ENCODE results near the gene CD109. TPM values are rescaled to one million over a fixed set of nuclear protein-coding genes. Genes with fewer than 3 reads are reported as not detected.
A peak's percentile ranks its signal among the peaks of the same experiment; 100 is the strongest.

Gene CD109
- polyA plus RNA-seq, 3 donors, result 0.17 to 0.30 (median 0.20) TPM

DNA sequence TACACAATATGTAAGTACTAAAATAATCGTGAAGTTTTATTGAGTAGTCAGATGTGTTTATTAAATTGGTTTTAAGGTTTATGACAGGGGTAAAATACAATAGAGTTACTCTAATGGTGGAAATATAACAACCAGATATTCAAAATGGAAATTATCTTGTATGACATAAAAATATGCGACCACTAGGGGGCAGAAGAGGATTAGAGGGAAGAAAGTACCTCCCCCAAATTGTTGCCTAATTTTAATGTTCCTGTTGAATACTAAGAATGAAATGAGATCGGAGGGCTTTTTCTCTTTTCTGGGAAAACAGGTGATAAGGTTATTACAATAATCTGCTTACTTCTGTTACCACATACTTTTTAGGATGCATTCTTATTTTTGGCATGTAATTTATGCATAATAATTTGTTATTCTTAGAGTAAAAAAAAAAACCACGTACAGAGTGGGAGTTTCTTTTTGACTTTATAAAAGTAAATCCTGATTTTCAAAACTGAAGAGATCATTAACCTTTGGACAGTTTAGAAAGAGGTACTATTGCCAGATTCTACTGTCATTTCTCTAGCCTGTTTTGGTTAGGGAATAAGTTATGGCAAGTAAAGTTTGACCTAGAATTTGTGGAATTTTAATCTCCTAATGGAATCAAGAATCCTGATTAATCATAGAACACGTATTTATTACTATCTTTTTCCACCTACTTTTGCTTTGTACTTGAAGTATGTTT lies 159.2 kb downstream of the CD109 start:
- Mint-ChIP-seq H3K4me1 (no peaks in the 10 kb centered on the region), H3K36me3 (no peaks in the 10 kb centered on the region), H3K9me3 (peaks cover 0 to 8% (median 2%) of the 10 kb centered on the region in 7 donors), H3K27me3 (ENCODE audit: low read depth in 3 of 3) (peaks cover 0 to 2% (median under 1%) of the 10 kb centered on the region in 3 donors), H3K27ac (no peak overlapping the region), H3K4me3 (peak overlapping the region in 1 of 2 donors; percentile 35)
- no CpG with 5 or more reads among the region's 5 CpGs for WGBS (ENCODE audit: insufficient coverage)
- Histone ChIP-seq H3K36me3 (replicated peaks in 1 of 2; ENCODE audit: control insufficient read depth in 1 of 2, insufficient read depth in 2 of 2, low read length in 2 of 2) (no peaks in the 10 kb centered on the region), H3K4me3 (replicated peaks in 1 of 3; ENCODE audit: low read depth in 2 of 3, low read length in 3 of 3) (peak overlapping the region in 1 of 3 experiments; percentile 47), H3K27me3 (ENCODE audit: control insufficient read depth in 2 of 2, insufficient read depth in 2 of 2, low read length in 2 of 2) (no peaks in the 10 kb centered on the region), H3K9me3 (replicated peaks in 1 of 2; ENCODE audit: control insufficient read depth in 1 of 2, insufficient read depth in 1 of 2, low read length in 2 of 2) (no peaks in the 10 kb centered on the region), H3K9ac (ENCODE audit: insufficient read depth, low read length, poor library complexity, severe bottlenecking) (no peak overlapping the region), H3K4me2 (replicated peaks; ENCODE audit: extremely low read depth, low read length, poor library complexity, severe bottlenecking) (peak overlapping the region; percentile 50), H3K79me2 (ENCODE audit: insufficient read depth, low read length) (no peaks in the 10 kb centered on the region), H4K20me1 (ENCODE audit: insufficient read depth, low read length) (no peaks in the 10 kb centered on the region), H3K27ac (ENCODE audit: low read depth in 1 of 2, low read length in 2 of 2) (no peak overlapping the region), H3K4me1 (ENCODE audit: control insufficient read depth in 1 of 2, insufficient read depth in 2 of 2, low read length in 2 of 2) (no peaks in the 10 kb centered on the region), H2AFZ (ENCODE audit: insufficient read depth, low read depth, low read length, poor library complexity, severe bottlenecking) (peak overlapping the region; percentile 32)
- intact Hi-C loops (cut with micrococcal nuclease), result loop anchor here in 1 of 2 donors (10.0 kb wide), 2 partner anchors 100 to 1360 kb away; no protein-coding TSS in a partner anchor
- DNase-seq, result peak; percentile 51 to 67 (median 60)
- TF ChIP-seq, protein P1, sequence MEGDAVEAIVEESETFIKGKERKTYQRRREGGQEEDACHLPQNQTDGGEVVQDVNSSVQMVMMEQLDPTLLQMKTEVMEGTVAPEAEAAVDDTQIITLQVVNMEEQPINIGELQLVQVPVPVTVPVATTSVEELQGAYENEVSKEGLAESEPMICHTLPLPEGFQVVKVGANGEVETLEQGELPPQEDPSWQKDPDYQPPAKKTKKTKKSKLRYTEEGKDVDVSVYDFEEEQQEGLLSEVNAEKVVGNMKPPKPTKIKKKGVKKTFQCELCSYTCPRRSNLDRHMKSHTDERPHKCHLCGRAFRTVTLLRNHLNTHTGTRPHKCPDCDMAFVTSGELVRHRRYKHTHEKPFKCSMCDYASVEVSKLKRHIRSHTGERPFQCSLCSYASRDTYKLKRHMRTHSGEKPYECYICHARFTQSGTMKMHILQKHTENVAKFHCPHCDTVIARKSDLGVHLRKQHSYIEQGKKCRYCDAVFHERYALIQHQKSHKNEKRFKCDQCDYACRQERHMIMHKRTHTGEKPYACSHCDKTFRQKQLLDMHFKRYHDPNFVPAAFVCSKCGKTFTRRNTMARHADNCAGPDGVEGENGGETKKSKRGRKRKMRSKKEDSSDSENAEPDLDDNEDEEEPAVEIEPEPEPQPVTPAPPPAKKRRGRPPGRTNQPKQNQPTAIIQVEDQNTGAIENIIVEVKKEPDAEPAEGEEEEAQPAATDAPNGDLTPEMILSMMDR (IDR thresholded peaks at IDR 0.05), result peak; percentile 83

DNA sequence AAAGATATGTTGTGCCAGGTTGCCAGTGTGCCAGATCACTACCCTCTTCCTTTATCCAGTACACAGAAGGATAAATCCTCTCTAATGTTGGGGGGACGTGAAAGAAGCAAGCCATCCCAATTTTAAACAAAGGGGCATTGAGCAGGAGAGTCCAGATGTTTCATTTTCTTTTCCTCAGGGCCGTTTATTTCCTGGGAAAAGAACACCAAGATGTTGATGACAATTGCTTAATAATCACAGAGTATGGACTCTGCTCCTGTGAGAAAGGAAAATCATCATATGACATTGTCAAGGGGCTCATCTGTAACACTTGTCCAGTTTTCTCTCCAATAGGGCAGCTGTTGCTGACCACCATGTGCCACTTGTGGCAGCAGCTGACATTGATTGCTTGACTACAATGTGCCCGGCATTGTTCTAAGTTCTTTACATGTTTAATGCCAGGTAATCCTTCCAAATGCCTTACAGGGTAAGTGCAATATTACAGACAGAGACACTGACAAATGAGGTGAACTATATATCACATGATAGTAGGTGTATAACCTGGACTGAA lies 161.4 kb downstream of the CD109 start:
- no peaks in the 10 kb centered on the region for H3K4me1 Mint-ChIP-seq
- no peaks in the 10 kb centered on the region for H3K79me2 ChIP-seq (ENCODE audit: insufficient read depth, low read length)
- H3K4me2 ChIP-seq (replicated peaks; ENCODE audit: extremely low read depth, low read length, poor library complexity, severe bottlenecking), result no peak overlapping the region
- H3K27me3 ChIP-seq (ENCODE audit: control insufficient read depth in 2 of 2, insufficient read depth in 2 of 2, low read length in 2 of 2), result no peaks in the 10 kb centered on the region
- no peaks in the 10 kb centered on the region for H3K27me3 Mint-ChIP-seq (ENCODE audit: low read depth in 3 of 3)
- no peak overlapping the region for H3K9ac ChIP-seq (ENCODE audit: insufficient read depth, low read length, poor library complexity, severe bottlenecking)
- no peak overlapping the region for H3K27ac Mint-ChIP-seq
- H3K27ac ChIP-seq (ENCODE audit: low read depth in 1 of 2, low read length in 2 of 2), result no peak overlapping the region
- H3K4me1 ChIP-seq (ENCODE audit: control insufficient read depth in 1 of 2, insufficient read depth in 2 of 2, low read length in 2 of 2), result no peaks in the 10 kb centered on the region
- intact Hi-C loops (cut with micrococcal nuclease), result loop anchor here in 1 of 2 donors (10.0 kb wide), 2 partner anchors 103 to 1357 kb away; no protein-coding TSS in a partner anchor
- no peak overlapping the region for H3K4me3 Mint-ChIP-seq
- no peak overlapping the region for H3K4me3 ChIP-seq (replicated peaks in 1 of 3; ENCODE audit: low read depth in 2 of 3, low read length in 3 of 3)
- no peaks in the 10 kb centered on the region for H3K9me3 ChIP-seq (replicated peaks in 1 of 2; ENCODE audit: control insufficient read depth in 1 of 2, insufficient read depth in 1 of 2, low read length in 2 of 2)
- H2AFZ ChIP-seq (ENCODE audit: insufficient read depth, low read depth, low read length, poor library complexity, severe bottlenecking), result no peak overlapping the region
- H3K36me3 ChIP-seq (replicated peaks in 1 of 2; ENCODE audit: control insufficient read depth in 1 of 2, insufficient read depth in 2 of 2, low read length in 2 of 2), result no peaks in the 10 kb centered on the region
- 100% methylated on average over 1 of the region's 3 CpGs for WGBS (ENCODE audit: insufficient coverage)
- no peaks in the 10 kb centered on the region for H4K20me1 ChIP-seq (ENCODE audit: insufficient read depth, low read length)
- TF ChIP-seq, protein P1 (IDR thresholded peaks at IDR 0.05), result no peak
- no peak for DNase-seq
- H3K36me3 Mint-ChIP-seq, result no peaks in the 10 kb centered on the region
- no peaks in the 10 kb centered on the region for H3K9me3 Mint-ChIP-seq

Measured in CD14-positive monocyte (primary cell).